GM12801 (cell line): Measurements from ENCODE around the gene MCCC2.

Experiments used
- CTCF ChIP-seq: IDR thresholded peaks from one replicate; pipeline ENCODE4 v1.5.1; 2011; ENCODE audit warnings: control low read depth; ENCODE audit not compliant: insufficient read length; ENCODE audit errors: extremely low read depth

MCCC2 gene

GRCh38 chr5:71645030-71645429 is 57.9 kb downstream of the MCCC2 start:
- no peak for TF ChIP-seq CTCF

- no peak for TF ChIP-seq CTCF
These were observed 64.4 kb downstream of the MCCC2 start for GRCh38 chr5:71651579-71651978.

GRCh38 chr5:71652349-71652748 is 65.2 kb downstream of the MCCC2 start:
- TF ChIP-seq CTCF, result no peak

GRCh38 chr5:71652803-71653543 is 65.8 kb downstream of the MCCC2 start:
- no peak for TF ChIP-seq CTCF

- TF ChIP-seq CTCF, result no peak
These were observed 71.9 kb downstream of the MCCC2 start for GRCh38 chr5:71658916-71659662.

- no peak for TF ChIP-seq CTCF
These were observed 75.2 kb downstream of the MCCC2 start for GRCh38 chr5:71662381-71662780.

DNA sequence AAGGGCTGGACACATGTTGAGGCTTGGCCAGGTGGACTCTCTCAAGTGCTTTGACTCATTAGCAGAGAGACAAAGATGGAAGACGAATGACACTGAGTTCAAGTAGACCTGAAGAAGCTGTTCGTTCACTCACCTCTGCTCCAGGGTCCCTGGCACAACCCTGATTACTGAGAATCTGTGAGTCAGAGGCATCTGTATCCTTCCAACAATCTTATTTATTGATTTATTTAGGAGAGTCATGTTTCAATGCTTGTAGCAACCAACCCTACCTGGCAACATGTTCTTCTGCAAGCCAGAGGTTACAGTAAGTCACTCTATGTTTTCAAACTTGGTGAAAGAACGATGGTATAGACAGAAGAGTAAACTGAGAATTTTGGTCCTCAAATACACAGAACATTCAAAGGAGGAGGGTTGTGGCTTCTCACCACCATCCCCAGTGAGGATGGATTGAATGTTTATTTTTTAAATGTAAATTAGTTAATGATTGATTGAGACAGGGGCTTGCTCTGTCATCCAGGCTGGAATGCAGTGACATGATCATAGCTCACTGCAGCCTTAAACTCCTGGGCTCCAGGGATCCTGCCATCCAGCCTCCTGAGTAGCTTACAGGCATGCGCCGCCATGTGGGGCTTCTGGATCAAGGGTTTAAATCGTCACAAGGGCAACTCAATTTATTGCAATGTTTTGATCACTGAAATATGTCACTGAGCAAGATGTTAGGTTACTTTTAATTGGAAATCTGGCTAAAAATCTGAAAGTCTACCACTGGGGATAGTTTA is 76.2 kb downstream of the MCCC2 start:
- no peak for TF ChIP-seq CTCF
